Measurements from ENCODE around the gene TMEM135.
"Not testable (repeated sequence)": the region's sequence is repeated elsewhere in the genome, so short reads cannot be mapped to it uniquely, and the experiment has no call there.

TMEM135 gene

GRCh38 chr11:87081358-87081757 is 43.6 kb downstream of the TMEM135 start:
- DNase-seq: no peak

DNA sequence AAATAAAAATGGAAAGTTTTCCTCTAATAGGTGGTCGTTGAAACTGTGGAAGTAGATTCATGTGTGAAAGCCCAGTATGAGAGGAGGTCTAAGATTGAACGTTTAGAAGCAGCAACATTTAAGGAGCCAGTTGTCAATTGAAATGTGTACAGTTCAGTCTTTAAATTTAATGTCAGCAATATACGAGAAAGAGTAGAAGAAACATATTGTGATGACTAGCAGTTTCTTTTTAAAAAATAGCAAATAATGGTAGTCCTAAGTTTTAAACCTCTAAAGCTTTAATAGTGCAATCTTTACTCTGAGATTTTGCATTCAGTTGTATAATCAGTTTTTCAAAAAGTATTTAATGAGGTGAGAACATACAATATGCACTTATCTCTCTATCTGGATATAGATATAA is 44.9 kb downstream of the TMEM135 start:
- no peak for DNase-seq

GRCh38 chr11:87083029-87083428 is 45.3 kb downstream of the TMEM135 start:
- DNase-seq: no peak

- DNase-seq: no peak
Measured at GRCh38 chr11:87092159-87092558, 54.4 kb downstream of the TMEM135 start.

DNA sequence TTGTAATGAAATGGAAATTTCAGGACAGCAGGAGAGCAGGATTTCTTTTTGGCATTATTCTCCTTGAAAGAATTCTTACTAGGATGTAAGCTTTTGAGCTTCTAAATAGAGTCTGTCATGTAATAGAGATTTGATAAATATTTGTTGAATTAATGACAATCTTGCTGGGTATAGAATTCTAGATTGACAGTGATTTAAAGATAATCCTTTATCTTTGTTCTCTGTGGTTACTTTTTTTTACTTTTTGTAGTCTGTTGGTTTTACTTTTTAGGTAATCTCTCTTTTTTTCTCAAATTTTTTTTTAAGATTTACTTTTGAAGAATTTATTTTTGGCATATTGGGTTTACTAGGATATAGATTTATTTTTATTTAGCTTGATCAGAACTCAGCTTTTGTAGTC is 54.8 kb downstream of the TMEM135 start:
- no peak for DNase-seq

- DNase-seq: peak; percentile 15 to 57 (median 38)
Measured at GRCh38 chr11:87097582-87097981, 59.8 kb downstream of the TMEM135 start.

GRCh38 chr11:87101956-87102580 is 64.3 kb downstream of the TMEM135 start:
- no peak for DNase-seq

DNA sequence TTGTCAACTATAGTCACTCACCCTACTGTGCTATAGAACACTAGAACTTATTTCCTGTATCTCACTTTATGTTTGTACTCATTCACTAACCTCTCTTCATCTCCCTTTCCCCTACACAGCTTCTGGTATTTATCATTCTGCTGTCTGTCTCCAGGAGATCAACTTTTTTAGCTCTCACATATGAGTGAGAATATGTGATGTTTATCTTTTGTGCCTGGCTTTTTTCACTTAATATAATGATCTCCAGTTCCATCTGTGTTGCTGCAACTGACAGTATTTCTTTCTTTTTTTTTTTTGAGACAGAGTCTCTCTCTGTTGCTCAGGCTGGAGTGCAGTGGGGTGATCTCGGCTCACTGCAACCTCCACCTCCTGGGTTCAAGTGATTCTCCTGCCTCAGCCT is 68.1 kb downstream of the TMEM135 start:
- not testable (repeated sequence) for DNase-seq

GRCh38 chr11:87107379-87107778 is 69.6 kb downstream of the TMEM135 start:
- not testable (repeated sequence) for DNase-seq

- peak in 2 of 4 experiments; percentile 3 to 7 for DNase-seq
Measured at GRCh38 chr11:87110443-87111131, 72.9 kb downstream of the TMEM135 start.

- DNase-seq: no peak
Measured at GRCh38 chr11:87114093-87114492, 76.4 kb downstream of the TMEM135 start.

DNA sequence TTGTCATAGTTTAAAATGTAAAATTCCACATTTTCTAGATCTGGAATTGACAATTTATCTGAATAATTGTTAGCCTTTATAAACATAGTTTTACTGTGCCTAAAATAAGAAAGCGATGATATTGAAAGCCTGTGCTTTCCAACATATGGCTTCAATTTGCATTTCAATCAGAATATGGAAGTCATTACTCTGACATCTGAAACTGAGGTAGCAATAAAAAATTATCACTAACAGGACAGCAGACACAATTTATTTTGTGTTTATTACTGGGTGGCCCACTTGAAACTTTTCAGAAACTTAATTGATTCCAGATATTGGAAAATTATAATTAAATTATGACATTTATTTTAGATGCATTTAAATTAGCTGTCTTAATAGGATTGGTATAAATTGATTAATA is 78.5 kb downstream of the TMEM135 start:
- DNase-seq: no peak

GRCh38 chr11:87120937-87121336 is 83.2 kb downstream of the TMEM135 start:
- DNase-seq: no peak

- no peak for DNase-seq
Measured at GRCh38 chr11:87122852-87123251, 85.1 kb downstream of the TMEM135 start.

DNA sequence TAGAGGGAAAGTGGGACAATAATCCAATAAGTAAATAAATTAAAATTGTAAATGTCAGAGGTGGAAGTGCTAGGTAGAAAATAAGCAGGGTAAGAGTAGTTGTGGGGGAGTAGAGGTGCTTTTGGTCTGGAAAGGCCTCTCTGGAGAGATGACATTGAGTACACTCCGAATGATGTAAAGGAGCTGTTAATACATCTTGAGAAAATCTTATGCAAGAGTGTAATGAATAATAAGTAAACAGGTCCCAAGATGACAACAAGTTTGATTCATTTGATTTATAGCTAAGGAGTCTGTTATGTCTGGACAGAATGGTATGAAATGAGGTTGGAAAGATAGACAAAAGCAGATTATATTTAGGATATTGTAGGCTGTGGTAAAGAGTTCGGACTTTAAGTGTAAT is 87.5 kb downstream of the TMEM135 start:
- no peak for DNase-seq

- DNase-seq: no peak
Measured at GRCh38 chr11:87127101-87127500, 89.4 kb downstream of the TMEM135 start.

- no peak for DNase-seq
Measured at GRCh38 chr11:87128372-87128771, 90.6 kb downstream of the TMEM135 start.

DNA sequence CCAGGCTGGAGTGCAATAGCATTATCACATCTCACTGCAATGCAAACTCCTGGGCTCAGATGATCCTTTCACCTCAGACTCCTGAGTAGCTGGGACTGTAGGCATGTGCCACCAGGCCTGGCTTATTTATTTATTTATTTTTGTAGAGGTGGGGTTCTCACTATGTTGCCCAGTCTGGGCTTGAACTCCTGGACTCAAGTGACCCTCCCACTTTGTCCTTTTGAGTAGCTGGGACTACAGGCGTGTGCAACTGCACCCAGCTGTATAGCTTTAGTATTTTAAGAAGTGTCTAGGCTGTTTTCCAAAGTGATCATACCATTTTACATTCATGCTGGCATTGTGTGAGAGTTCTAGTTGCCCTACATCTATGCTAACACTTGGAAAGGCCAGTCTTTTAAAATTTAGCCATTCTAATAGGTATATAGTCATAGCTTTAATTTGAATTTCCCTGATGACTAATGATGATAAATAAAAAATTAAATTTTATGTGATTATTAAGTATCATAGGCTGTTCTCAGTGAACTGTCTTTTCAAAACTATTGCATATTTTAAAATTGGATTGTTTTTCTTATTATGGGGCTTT is 96.9 kb downstream of the TMEM135 start:
- no peak for DNase-seq

- DNase-seq: no peak
Measured at GRCh38 chr11:87136236-87136635, 98.5 kb downstream of the TMEM135 start.

GRCh38 chr11:87137711-87138110 is 100.0 kb downstream of the TMEM135 start:
- DNase-seq: no peak

GRCh38 chr11:87139475-87139874 is 101.7 kb downstream of the TMEM135 start:
- DNase-seq: no peak

- no peak for DNase-seq
Measured at GRCh38 chr11:87141322-87141721, 103.6 kb downstream of the TMEM135 start.

- no peak for DNase-seq
Measured at GRCh38 chr11:87141980-87142514, 104.3 kb downstream of the TMEM135 start.

DNA sequence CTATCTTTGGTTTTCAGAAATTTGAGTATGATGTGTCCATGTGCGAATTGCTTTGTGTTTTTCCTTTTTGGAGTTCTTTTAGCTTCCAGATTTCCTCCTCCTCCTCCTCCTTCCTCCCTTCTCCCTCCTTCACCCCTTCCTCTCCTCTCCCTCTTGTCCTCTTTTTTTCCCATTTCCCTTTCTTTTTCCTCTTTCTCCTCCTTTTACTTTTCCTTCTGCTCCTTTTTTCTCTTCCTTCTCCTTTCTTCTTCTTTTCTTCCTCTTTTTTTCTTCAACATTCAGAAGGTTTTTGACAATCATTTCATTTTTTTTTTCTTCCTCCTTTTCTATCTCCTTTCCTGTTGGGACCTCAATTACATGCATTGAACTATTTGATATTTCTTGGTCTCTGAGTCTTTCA is 104.9 kb downstream of the TMEM135 start:
- no peak for DNase-seq
